ENCODE data around the gene CSNK1A1.
"Not testable (repeated sequence)": the region's sequence is repeated elsewhere in the genome, so short reads cannot be mapped to it uniquely, and the experiment has no call there.

Gene CSNK1A1

DNA sequence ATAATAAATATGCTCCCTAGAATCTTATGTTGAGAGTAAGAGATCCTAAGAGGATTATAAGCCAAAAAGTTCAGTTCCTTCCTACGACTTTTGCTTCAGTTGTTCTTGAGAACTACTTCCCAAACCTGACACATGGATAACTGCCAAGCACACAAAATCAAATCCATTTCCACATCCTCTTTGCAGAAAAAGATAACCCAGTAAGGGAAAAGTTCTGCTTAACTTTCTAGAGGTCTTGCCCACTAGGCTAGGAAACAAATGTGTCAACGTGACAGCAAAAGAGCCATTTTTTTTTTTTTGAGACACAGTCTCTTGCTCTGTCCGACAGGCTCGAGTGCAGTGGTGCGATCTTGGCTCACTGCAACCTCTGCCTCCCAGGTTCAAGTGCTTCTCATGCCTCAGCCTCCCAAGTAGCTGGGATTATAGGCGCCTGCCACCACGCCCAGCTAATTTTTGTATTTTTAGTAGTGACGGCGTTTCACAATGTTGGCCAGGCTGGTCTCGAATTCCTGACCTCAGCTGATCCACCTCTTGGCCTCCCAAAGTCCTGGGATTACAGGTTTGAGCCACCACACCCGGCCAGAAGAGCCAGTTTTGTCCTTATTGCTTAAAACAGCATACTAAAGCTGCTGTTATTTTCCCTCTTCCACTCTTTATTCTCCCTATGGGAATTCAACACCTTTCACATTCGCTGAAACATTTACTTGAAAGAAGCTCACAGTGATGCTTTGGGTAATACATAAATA lies 24.2 kb downstream of the CSNK1A1 start:
- no peak for DNase-seq

DNA sequence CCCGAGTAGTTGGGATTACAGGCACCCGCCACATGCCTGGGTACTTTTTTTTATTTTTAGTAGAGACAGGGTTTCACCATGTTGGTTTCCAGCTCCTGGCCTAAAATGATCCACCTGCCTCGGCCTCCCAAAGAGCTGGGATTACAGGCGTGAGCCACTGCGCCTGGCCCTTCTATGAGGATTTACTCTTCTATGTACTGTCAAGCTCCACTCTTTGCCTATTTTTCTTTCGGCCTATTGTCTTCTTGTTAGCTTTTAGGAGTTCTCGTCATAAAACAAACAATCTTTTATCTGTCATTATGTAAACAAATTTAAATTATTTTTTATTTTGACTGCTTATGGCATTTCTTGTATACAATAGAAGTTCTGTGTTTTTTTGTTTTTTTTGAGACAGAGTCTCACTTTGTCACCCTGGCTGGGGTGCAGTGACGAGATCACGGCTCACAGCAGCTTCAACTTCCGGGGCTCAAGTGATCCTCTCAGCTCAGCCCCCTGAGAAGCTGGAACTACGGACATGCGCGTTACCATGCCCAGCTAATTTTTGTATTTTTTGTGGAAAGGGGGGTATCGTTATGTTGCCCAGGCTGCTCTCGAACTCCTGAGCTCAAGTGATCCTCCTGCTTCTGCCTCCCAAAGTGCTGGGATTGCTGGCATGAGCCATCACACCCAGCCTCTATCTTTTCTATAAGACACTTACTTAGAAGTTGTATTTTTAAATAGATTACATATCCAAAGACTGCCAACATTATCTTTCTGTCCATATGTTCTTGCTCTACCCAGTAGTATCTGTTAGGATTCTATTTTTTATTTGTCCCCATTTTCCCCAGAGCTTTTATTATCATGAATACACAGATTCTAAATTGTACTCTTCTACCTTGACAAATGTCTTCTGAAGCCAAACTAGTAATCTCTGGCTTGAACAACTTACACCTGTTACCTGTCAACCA lies 29.2 kb downstream of the CSNK1A1 start:
- no peak for DNase-seq

DNA sequence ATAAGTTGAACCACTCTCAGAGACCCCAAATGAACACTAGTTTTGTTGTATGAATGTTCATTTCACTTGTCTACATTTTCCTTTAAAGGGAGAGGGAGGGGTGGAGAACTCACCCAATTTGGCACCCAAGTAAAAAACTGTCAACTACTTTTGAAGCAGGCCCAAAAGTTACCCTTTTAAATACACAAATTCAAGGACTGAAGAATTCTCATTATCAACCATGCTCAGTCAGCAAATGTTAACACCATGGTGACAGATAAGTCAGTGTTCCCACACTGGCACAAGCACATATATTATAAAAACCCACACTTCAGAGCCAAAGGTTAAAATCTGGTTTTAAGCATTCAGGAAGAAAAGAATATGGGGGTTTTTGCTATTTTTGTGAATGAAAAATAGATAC lies 31.6 kb downstream of the CSNK1A1 start:
- no peak for DNase-seq

DNA sequence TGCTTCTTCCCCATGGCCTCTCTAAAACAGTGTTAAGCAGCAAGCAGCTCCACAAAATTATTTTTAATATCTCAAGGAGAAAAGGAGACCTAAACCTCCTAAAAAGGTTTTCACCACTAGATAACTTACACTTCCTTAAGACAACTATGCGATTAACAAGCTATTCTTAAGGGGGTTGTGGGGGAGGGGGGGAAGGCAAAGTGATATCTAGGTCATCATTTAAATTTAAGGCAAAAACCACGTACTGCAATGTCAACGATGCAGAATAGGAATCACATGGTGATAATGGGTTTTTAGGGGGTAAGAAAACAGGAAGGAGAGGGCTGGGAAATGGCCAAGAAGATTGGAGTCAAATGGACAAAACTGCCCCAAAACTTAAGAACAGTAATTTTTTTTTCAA lies 32.6 kb downstream of the CSNK1A1 start:
- no peak for DNase-seq

DNA sequence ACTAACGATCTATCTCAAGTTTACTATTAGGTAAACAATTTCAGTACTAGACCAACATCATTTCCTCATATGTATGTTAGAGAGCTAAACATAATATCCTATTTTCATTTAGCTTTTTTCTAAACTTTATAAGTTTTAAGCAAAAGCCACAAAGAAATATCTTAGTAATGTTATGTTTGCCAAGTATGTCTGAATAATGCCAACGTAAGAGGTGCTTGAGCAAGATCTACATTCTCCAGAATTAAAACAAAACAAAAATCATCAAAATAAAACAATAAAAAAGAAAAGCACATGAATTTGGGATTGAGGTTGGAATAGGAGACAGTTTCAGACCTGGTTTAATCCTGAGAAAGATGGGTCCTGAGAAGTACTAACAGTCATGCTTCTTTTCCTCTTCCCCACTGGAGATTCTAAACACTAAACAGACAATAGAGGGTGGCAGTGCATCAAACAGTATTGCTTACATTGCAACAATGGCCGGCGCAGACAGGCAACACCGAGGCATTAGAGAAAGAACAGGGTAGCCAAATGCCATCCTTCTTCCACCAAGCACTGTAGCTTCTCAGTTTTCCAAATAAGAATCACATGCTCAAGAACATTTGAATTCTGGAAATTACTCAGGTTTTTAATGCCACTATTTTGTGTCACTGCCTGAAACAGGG lies 33.6 kb downstream of the CSNK1A1 start:
- no peak for DNase-seq

DNA sequence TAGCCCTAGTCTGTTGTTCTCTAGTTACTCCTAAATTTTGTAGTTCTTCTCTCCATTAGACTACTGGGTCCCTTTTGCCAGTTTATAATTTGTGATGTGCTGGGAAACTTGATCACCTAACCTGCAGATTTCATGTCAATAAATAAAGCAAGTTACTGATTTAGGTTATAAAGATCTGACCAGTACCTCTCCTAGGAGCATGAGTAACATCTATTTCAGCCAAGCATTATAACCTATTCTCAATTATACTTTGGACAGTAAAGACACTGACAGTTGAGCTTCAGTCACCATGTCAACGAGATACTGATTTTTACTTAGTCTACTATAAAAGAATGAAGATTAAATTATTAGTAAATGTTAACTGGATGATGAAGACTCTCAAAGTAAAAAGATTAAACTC lies 36.7 kb downstream of the CSNK1A1 start:
- DNase-seq: no peak

DNA sequence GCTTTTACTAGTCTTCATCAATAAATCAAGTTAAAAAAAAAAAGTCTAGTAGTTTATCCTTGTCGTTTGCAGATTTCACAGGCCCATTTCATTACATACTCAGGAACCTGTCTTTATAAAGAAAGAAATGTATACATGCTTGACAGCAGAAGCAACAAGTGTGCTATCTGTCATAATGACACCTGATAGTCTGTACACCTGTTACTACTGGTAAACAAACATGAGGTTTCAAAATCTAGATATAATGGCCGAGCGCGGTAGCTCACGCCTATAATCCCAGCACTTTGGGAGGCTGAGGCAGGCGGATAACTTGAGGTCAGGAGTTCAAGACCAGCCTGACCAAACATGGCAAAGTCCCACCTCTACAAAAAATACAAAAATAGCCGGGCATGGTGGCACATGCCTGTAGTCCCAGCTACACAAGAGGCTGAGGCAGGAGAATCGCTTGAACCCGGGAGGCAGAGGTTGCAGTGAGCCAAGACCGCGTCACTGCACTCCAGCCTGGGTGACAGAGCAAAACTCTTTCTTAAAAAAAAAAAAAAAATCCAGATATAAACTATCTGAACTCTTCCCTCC lies 37.8 kb downstream of the CSNK1A1 start:
- not testable (repeated sequence) for DNase-seq

DNA sequence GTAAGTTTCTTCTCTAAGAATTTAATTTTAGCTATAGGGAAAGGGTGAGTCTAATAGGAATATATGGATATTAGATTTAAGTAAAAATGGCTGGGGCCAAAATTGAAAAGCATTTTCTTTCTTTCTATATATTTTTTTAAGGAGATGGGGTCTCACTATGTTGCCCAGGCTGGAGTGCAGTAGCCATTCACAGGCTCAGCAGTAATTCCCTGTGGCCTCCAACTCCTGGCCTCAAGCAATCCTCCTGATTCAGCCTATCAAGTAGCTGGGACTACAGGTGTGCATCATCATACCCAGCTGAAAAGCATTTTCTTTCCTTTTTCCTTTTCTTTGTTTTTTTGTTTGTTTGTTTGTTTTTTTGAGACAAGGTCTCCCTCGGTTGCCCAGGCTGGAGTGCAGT lies 41.1 kb downstream of the CSNK1A1 start:
- no peak for DNase-seq

DNA sequence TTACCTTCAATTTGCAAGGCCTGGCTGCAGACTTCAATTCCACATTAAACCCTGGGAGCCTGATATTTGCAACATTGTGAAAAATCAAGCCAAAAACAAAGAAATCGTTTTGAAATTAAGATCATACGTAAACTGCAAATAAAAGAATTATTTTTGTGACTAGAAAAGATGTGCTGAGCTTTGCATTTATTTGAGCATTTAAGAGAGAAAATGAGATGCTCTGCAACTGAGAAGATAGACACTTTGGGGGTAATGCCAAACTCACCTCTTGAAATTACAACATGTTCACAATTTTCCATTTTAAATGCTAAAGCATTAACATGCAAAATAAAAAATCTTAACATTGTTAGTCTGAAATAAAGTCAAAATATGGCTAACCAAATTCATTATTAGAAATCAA lies 46.6 kb downstream of the CSNK1A1 start:
- no peak for DNase-seq

DNA sequence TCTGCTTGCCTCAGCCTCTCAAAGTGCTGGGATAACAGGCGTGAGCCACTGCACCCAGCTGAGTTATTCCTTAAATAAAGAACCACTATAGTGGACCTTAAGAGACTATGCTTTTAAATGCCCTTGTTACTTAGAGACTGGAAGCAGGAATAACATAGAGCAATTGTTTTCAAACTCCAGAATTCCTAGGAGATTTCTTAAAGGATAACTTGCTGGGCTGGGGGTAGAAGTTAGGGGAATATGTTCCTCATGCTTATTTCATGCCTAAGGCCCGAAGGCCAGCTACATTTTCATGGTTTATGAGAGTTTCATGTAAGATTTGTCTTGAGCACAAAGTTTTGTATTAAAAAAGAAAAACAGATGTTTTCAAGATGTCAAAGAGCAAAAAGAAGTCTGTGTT lies 48.2 kb downstream of the CSNK1A1 start:
- DNase-seq: no peak

DNA sequence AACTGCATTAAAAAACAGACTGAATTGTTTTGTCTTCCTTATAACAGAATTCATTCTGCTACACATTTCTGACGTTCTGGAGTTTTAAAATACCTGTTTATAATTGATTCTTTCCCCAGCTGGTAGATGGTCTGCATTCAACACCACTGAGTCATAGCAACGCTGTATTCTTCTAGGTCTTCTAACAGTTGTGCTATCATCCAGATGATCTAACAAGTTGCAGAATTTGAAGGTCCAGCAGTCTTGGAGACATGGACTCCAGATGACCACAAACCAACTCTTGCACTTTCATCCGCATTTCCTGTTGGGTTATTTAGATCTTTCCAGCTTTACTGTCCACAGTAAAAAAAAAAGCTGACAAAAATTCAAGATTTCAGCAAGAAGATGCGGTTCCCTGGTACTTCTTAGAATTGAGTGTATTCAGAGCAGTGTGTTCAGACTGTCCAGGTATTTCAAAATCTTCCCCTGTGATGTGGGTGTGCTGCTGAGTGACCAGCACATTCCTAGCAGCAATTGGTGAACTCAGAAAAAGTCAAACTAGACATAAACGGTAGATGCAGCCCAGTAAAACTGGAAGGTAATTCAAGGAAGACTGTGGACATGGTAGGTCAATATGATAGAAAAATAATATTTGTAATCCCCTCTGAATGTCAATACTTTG lies 50.2 kb downstream of the CSNK1A1 start:
- no peak for DNase-seq

DNA sequence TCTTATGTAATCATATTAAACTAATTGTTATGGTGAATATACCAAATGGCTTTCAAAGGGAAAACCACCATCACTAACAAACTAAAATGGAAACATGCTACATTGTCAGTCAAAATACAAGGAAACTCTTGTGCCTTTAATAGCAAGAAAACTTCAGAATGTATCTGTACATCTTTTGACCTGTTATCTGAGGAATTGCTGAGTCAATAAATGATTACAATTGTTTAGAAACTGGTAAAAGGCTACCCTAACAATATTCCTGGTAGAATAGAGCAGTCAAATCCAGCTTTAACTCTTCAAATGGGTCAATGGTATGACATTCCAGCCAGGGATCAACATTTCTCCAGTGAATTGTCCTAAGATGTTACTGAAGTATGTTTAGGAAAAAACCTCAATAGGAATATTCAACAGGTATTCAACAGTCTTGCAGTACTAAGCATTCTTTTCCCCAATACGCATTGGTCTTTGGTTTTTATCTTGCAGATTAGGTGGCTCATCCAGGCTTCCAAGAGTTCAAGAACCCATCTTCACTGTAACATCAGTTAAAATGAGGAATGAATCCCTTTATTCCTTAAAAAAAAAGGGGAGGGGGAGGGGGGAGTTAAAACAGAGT lies 52.4 kb downstream of the CSNK1A1 start:
- no peak for DNase-seq

DNA sequence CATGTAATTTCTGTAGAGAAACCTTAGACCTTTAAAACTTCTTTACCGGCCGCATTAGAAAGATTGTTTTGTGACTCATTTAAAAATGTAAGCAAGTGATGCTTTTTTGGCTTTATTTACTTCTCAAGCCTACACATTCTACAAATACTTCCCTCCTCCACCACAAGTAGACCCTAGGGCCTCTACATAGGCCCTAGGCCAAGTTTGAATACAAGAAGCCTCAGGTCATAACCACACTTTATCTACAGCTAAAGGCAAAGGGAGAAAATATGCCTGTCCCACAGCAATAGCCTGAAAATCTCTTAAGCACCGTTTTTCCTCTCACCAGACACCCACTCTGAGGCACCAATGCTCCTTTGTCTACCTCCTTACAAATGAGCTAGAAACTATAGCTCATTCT lies 53.9 kb downstream of the CSNK1A1 start:
- DNase-seq: no peak

DNA sequence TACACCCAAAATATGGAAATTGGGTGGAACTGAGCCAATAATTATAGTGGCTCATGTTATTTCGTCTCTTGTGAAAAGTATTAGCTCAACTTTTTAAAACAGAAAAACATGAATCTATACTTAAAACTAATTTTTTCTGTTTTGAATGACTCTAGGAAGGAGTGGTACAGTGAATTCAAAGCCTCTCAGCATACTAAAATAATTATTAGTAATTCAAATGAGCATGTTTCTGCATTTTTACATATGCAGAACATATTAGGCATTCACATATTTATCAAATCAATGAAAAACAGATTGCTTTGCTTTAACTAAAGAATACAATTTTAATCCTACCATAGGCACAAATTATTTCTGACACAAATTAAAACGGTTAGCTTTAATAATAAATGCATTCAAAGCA lies 54.3 kb downstream of the CSNK1A1 start:
- DNase-seq: no peak

DNA sequence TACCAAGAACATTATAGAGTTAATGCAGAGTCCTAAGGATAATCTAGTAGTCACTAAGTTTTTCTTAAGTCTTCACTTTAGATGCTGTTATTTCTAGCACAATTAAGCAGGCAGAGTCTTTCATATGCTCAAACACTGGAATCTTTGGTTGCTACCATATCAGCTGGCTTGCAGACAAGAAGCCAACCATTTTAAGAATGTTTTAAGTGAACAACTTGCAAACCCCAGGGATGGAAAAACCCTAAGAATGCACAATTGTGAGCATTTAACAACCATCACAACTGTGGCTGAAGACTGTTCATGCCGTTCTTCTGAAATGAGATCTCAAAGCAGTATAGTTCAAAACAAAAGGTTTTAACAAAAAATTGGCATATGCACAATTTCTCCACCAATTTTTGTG lies 55.1 kb downstream of the CSNK1A1 start:
- DNase-seq: no peak

DNA sequence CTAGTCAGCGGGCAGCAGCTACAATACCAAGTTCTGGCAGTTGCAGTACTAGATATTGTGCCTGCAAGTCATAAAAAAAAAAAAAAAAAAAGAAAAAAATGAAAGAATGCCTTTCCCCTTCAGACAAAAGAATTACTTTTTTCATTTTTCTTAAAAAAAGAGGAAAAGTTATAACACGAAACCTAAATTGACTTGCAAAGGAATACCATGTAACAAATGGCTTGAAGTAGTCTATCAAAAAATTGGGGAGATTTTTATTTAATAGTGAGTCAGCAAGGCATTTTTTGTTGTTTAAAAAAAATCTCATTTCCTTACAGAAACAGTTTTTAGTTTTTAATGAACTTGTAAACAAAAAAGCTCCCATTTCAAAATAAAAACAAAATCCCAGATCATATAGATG lies 55.6 kb downstream of the CSNK1A1 start:
- DNase-seq: no peak

DNA sequence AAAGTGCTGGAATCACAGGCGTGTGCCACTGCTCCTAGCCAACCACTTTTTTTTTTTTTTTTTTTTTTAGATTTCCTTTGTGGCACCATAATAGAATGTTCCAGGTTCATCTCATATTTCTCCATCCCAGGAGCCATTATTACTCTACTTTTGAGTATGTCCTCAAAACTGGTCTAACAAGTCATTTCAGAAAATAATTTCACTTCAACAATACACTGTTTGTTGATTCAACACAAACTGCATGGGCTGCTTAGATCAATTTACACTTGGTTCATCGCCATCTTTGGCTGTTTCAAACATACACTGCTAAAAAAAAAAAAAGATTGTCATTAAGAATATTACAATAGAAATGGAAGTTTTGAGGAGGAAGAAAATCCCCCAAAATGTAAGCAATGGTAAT lies 57.9 kb downstream of the CSNK1A1 start:
- no peak for DNase-seq

DNA sequence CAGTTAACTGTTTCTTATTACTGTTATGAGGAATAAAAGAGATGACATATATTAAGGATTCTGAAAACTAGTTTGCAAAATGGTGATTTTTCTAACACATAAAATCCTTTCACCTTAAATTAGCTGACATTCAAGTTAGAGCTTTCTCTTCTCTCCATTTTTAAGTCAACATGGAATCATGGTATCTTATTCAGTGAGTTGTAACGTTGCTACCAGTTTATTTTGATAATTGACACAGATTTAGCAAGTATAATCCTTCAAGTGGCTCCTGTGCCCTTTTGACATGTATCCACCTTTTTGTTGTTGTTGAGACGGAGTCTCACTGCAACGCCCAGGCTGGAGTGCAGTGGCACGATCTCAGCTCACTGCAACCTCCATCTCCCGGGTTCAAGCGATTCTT lies 58.5 kb downstream of the CSNK1A1 start:
- DNase-seq: no peak

DNA sequence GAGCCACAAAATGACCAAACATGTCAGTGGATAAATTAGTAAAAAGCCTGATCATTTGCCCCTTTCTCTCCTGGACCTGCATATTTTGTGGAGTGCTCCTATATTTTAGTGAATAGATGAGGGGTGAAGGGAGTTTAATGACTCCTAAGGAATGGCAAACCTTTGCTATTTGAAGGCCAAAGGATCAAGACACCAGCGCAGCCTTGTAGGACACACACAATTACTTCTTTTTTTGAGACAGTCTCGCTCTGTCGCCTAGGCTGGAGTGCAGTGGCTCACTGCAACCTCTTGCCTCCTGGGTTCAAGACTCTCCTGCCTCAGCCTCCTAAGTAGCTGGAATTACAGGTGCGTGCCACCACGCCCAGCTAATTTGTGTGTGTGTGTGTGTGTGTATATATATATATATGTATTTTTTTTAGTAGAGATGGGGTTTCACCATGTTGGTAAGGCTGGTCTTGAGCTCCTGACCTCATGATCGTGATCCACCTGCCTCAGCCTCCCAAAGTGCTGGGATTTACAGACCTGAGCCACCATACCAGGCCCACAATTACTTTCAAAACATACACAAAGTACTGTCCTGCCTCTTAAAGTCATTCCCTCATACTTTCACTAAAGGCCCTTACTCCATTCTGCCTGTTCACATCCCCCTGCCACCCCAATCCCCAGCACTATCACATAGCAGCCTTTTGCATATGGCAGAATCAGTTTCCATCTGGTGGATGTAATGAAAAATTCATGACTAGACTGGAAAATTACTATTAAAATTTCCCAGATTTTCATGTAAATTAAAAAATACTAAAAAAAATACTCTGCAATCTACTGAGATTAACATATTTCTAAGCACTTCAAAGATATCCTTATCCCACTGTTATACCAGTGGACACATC lies 60.4 kb downstream of the CSNK1A1 start:
- DNase-seq: no peak

DNA sequence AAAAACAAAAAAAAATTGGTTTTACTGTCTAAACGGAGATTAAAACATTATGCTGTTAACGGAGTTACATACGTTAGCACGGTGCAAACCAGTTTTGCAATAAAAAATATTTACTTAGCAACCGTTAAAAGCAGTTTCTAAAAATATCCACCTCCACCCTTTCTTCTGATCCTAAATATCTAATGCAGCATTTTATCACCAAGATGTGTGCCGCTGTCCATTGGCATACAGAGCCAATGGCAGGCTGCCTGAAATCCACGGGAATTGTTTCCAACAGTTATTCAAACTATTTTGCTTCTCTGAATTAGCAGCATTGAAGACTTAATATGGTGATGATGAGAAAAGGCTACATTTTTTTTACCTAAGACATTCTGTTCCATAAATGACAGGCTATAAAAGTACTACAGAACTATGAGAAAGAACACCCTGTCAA lies 61.6 kb downstream of the CSNK1A1 start:
- no peak for DNase-seq

DNA sequence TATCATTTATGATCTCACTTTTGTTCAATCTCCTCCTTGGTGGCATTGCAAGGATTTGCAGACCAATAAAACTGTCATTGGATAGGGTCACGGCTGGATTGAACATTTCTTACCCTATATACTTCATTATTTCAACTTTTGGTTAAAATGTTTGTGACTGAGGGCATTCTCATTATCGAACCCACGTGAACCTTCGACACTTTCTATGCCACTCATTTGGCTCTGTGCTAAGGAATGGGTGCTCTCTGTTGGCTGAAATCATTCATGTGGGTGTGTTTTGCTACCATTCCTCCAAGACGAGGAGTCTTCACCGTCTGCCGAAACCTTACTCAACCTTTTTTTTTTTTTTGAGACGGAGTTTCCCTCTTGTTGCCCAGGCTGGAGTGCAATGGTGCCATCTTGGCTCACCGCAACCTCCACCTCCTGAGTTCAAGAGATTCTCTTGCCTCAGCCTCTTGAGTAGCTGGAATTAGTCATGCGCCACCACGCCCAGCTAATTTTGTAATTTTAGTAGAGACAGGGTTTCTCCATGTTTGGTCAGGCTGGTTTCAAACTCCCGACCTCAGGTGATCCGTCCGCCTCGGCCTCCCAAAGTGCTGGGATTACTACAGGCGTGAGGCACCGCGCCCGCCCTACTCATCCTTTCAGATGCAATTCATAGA lies 62.5 kb downstream of the CSNK1A1 start:
- no peak for DNase-seq

Data from NCI-H187 treated with DMSO at 0.1 percent for 48 hours (cell line).